Stimulated activated memory B cell treated with anti-CD40 and anti-IgM and Interleukin-4, amounts not matched to agents 10 μg/mL and 1 μg/mL and 100 μg/mL, for 72 hours (primary cell): Measurements from ENCODE around the gene ANKH.

Source experiments
- ATAC-seq: fragments of 150-1000 bp; cut with Tn5 transposase; 2 replicates; pipeline ENCODE4 v1.10.0; 2021
- H3K27ac Mint-ChIP-seq: one replicate; pipeline ENCODE4 v1.8.0; 2022; ENCODE audit warnings: mild to moderate bottlenecking, mixed read lengths
- H3K27me3 Mint-ChIP-seq: one replicate; pipeline ENCODE4 v1.8.0; 2022; ENCODE audit warnings: mixed read lengths
- H3K36me3 Mint-ChIP-seq: one replicate; pipeline ENCODE4 v1.8.0; 2022; ENCODE audit warnings: mixed read lengths
- H3K4me1 Mint-ChIP-seq: one replicate; pipeline ENCODE4 v1.8.0; 2022; ENCODE audit warnings: mixed read lengths
- H3K4me3 Mint-ChIP-seq: one replicate; pipeline ENCODE4 v1.8.0; 2022; ENCODE audit warnings: mild to moderate bottlenecking, moderate library complexity, mixed read lengths
- H3K9me3 Mint-ChIP-seq: one replicate; pipeline ENCODE4 v1.8.0; 2022; ENCODE audit warnings: mixed read lengths

Gene ANKH

GRCh38 chr5:14728459-14728938 lies 143.1 kb downstream of the ANKH start:
- H3K9me3 Mint-ChIP-seq = no peaks in the 10 kb centered on the region
- peaks cover 36% of the 10 kb centered on the region for H3K36me3 Mint-ChIP-seq
- peaks cover 16% of the 10 kb centered on the region for H3K4me1 Mint-ChIP-seq
- no peaks in the 10 kb centered on the region for H3K27me3 Mint-ChIP-seq
- no peak for ATAC-seq
- no peak overlapping the region for H3K27ac Mint-ChIP-seq
- H3K4me3 Mint-ChIP-seq = no peak overlapping the region

- Mint-ChIP-seq H3K36me3 (peaks cover 32% of the 10 kb centered on the region), H3K27me3 (no peaks in the 10 kb centered on the region), H3K9me3 (no peaks in the 10 kb centered on the region), H3K27ac (no peak overlapping the region), H3K4me1 (peaks cover 16% of the 10 kb centered on the region), H3K4me3 (no peak overlapping the region)
- ATAC-seq = no peak
Measured at GRCh38 chr5:14727928-14728458, 143.6 kb downstream of the ANKH start.

- Mint-ChIP-seq H3K4me1 (peaks cover 16% of the 10 kb centered on the region), H3K27ac (no peak overlapping the region), H3K9me3 (no peaks in the 10 kb centered on the region), H3K36me3 (peaks cover 28% of the 10 kb centered on the region), H3K27me3 (no peaks in the 10 kb centered on the region), H3K4me3 (no peak overlapping the region)
- no peak for ATAC-seq
Measured at GRCh38 chr5:14727428-14727865, 144.1 kb downstream of the ANKH start.

- no peak for ATAC-seq
- Mint-ChIP-seq H3K27me3 (no peaks in the 10 kb centered on the region), H3K4me3 (no peak overlapping the region), H3K36me3 (peaks cover 28% of the 10 kb centered on the region), H3K4me1 (peaks cover 16% of the 10 kb centered on the region), H3K9me3 (no peaks in the 10 kb centered on the region), H3K27ac (no peak overlapping the region)
Measured at GRCh38 chr5:14726066-14726838, 145.3 kb downstream of the ANKH start.

- ATAC-seq = no peak
- Mint-ChIP-seq H3K27ac (no peak overlapping the region), H3K36me3 (peaks cover 23% of the 10 kb centered on the region), H3K9me3 (no peaks in the 10 kb centered on the region), H3K4me3 (no peak overlapping the region), H3K27me3 (no peaks in the 10 kb centered on the region), H3K4me1 (peaks cover 16% of the 10 kb centered on the region)
Measured at GRCh38 chr5:14724633-14725032, 146.9 kb downstream of the ANKH start.

- peak; percentile 81 for ATAC-seq
Measured at GRCh38 chr5:14723701-14724132, 147.9 kb downstream of the ANKH start.

GRCh38 chr5:14722923-14723322 lies 148.7 kb downstream of the ANKH start:
- no peaks in the 10 kb centered on the region for H3K27me3 Mint-ChIP-seq
- peaks cover 16% of the 10 kb centered on the region for H3K4me1 Mint-ChIP-seq
- peaks cover 31% of the 10 kb centered on the region for H3K36me3 Mint-ChIP-seq
- ATAC-seq = no peak
- H3K27ac Mint-ChIP-seq = no peak overlapping the region
- H3K4me3 Mint-ChIP-seq = no peak overlapping the region
- no peaks in the 10 kb centered on the region for H3K9me3 Mint-ChIP-seq

More at GRCh38 chr5:14723701-14724132, 147.9 kb downstream of the ANKH start:
- Mint-ChIP-seq H3K4me1 (peaks cover 16% of the 10 kb centered on the region), H3K27me3 (no peaks in the 10 kb centered on the region), H3K4me3 (no peak overlapping the region), H3K9me3 (no peaks in the 10 kb centered on the region), H3K27ac (no peak overlapping the region), H3K36me3 (peaks cover 23% of the 10 kb centered on the region)

- no peak overlapping the region for H3K4me3 Mint-ChIP-seq
- no peak overlapping the region for H3K27ac Mint-ChIP-seq
- H3K9me3 Mint-ChIP-seq = no peaks in the 10 kb centered on the region
- no peak for ATAC-seq
- peaks cover 38% of the 10 kb centered on the region for H3K36me3 Mint-ChIP-seq
- H3K4me1 Mint-ChIP-seq = peaks cover 16% of the 10 kb centered on the region
- no peaks in the 10 kb centered on the region for H3K27me3 Mint-ChIP-seq
Measured at GRCh38 chr5:14721990-14722656, 149.5 kb downstream of the ANKH start.

- no peaks in the 10 kb centered on the region for H3K9me3 Mint-ChIP-seq
- H3K27ac Mint-ChIP-seq = no peak overlapping the region
- H3K36me3 Mint-ChIP-seq = peaks cover 46% of the 10 kb centered on the region
- H3K4me1 Mint-ChIP-seq = peaks cover 11% of the 10 kb centered on the region
- H3K4me3 Mint-ChIP-seq = no peak overlapping the region
- no peak for ATAC-seq
- H3K27me3 Mint-ChIP-seq = no peaks in the 10 kb centered on the region
Measured at GRCh38 chr5:14720236-14720923, 151.2 kb downstream of the ANKH start.

GRCh38 chr5:14718778-14719177 lies 152.8 kb downstream of the ANKH start:
- Mint-ChIP-seq H3K4me3 (no peak overlapping the region), H3K36me3 (peaks cover 53% of the 10 kb centered on the region), H3K4me1 (peaks cover 5% of the 10 kb centered on the region), H3K9me3 (no peaks in the 10 kb centered on the region), H3K27ac (no peak overlapping the region), H3K27me3 (no peaks in the 10 kb centered on the region)
- no peak for ATAC-seq

GRCh38 chr5:14716755-14717752 lies 154.5 kb downstream of the ANKH start:
- no peaks in the 10 kb centered on the region for H3K9me3 Mint-ChIP-seq
- peak overlapping the region; percentile 58 for H3K27ac Mint-ChIP-seq
- peaks cover 68% of the 10 kb centered on the region for H3K36me3 Mint-ChIP-seq
- H3K4me1 Mint-ChIP-seq = peaks cover 7% of the 10 kb centered on the region
- H3K27me3 Mint-ChIP-seq = no peaks in the 10 kb centered on the region
- no peak for ATAC-seq
- no peak overlapping the region for H3K4me3 Mint-ChIP-seq

GRCh38 chr5:14715481-14715880 lies 156.1 kb downstream of the ANKH start:
- peaks cover 80% of the 10 kb centered on the region for H3K36me3 Mint-ChIP-seq
- H3K27ac Mint-ChIP-seq = no peak overlapping the region
- H3K4me3 Mint-ChIP-seq = no peak overlapping the region
- no peak for ATAC-seq
- no peaks in the 10 kb centered on the region for H3K9me3 Mint-ChIP-seq
- H3K4me1 Mint-ChIP-seq = peaks cover 7% of the 10 kb centered on the region
- no peaks in the 10 kb centered on the region for H3K27me3 Mint-ChIP-seq

GRCh38 chr5:14714706-14715105 lies 156.9 kb downstream of the ANKH start:
- H3K4me1 Mint-ChIP-seq = peaks cover 7% of the 10 kb centered on the region
- no peak for ATAC-seq
- no peaks in the 10 kb centered on the region for H3K9me3 Mint-ChIP-seq
- no peaks in the 10 kb centered on the region for H3K27me3 Mint-ChIP-seq
- H3K36me3 Mint-ChIP-seq = peaks cover 82% of the 10 kb centered on the region
- no peak overlapping the region for H3K27ac Mint-ChIP-seq
- no peak overlapping the region for H3K4me3 Mint-ChIP-seq
